Left hindlimb (tissue), 1 donor: Measurements from ENCODE around the gene AOC1.
A peak's percentile ranks its signal among the peaks of the same experiment; 100 is the strongest.

Experiments
- DNase-seq: peaks from one replicate; pipeline ENCODE4 v3.0.0-alpha.2; 2018

Gene AOC1

DNA sequence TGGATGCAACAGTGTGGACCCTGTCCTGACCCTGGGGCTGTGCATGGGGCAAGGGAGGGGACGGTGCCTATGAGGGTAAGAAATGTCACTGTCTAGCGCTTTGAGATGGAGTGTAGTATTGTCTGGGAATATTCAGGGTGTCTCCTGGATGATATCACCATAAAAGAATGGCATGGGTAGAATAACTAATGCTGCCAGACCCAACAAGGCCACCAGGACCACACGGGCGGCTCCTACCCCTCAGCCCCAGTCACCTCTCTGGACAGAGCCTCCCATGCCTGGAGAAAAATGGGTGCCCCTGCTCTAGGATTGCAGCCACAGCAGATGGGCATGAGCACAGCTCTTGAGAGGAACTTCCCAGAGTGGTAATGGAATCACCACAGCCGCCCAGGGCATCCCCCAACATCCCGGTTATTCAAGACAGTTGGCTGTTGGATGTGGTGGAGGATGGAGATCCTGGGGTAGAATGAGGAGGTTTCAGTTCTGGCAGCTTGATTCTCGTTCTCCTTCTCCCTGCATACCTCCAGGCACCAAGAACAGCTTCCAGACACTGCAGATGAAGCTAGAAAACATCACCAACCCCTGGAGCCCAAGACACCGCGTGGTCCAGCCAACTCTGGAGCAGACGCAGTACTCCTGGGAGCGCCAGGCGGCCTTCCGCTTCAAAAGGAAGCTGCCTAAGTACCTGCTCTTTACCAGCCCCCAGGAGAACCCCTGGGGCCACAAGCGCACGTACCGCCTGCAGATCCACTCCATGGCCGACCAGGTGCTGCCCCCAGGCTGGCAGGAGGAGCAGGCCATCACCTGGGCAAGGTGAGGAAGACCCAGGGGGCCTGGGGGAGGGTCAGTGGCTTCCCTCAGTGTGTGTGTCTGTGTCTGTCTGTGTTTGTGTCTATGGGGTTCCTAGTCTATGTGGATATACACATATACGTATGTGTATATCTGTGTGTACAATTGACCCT is 6.2 kb downstream of the AOC1 start:
- no peak for DNase-seq

DNA sequence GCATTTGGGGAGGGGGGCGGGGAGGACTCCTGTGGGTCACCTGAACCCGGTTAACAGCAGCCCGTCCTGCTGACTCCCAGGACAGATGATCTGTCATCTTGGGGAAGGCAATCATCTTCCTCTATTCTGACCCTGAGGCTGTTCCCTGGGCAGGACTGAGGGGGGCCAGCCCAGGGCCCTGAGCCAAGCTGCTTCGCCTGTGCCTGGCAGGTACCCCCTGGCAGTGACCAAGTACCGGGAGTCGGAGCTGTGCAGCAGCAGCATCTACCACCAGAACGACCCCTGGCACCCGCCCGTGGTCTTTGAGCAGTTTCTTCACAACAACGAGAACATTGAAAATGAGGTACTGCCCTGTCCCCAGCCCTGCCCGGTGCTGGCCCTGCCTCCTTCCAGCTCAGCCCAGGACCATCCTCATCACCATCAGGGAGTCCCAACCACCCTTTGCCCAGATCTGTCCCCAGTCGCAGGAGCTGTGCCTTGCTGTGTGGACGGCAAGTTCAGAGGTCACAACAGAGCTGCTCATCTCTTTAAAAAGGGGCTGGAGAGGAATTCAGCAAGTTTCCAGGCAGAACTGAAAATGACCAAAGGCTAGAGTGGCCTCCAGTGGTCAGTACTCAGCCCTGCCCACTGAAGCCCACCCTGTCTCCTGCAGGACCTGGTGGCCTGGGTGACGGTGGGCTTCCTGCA is 8.1 kb downstream of the AOC1 start:
- DNase-seq = no peak

DNA sequence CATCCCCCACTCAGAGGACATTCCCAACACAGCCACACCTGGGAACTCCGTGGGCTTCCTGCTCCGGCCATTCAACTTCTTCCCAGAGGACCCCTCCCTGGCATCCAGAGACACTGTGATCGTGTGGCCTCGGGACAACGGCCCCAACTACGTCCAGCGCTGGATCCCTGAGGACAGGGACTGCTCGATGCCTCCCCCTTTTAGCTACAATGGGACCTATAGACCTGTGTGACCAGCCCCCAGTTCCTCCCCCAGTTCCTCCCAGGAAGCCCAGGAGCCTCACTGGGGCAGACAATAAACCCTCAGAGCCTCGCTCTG is 8.6 kb downstream of the AOC1 start:
- no peak for DNase-seq

DNA sequence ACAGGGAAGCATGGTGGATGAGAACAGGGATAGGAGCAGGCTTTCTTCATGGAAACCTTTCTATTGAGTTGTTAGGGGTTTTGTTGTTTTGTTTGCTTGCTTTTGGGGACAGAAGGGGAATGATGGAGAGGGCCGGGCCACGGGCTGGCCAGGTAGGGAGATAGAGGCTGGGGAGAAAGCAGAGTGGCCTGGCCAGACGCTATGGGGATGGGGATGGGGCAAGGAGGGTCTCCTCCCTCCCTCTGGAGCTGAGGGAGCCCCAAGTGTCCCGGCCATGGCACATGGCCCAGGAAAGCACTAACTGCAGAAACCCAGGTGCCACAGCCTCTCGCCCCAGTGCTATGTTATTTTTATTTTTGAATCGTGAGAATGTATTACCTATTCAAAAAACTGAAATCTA is 10.0 kb downstream of the AOC1 start:
- DNase-seq = no peak

DNA sequence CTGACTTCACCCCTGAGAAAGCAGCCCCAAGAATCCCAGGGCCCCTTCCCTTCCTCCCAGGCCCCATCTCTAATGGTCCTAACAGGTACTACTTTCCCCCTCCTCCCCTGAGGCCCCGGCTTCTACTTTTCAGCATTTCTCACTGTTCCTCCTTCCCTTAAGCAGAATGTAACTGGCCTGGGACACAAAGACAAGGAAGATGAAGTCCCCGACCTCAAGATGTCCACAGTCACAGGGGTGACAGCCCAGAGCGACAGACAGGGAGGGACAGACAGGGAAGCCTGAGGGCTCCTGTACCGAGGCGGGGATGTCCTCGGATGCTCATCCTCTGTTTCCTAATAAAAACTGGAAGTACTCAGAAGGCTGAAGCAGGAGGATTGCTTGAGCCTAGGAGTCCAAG is 11.6 kb downstream of the AOC1 start:
- DNase-seq = no peak

DNA sequence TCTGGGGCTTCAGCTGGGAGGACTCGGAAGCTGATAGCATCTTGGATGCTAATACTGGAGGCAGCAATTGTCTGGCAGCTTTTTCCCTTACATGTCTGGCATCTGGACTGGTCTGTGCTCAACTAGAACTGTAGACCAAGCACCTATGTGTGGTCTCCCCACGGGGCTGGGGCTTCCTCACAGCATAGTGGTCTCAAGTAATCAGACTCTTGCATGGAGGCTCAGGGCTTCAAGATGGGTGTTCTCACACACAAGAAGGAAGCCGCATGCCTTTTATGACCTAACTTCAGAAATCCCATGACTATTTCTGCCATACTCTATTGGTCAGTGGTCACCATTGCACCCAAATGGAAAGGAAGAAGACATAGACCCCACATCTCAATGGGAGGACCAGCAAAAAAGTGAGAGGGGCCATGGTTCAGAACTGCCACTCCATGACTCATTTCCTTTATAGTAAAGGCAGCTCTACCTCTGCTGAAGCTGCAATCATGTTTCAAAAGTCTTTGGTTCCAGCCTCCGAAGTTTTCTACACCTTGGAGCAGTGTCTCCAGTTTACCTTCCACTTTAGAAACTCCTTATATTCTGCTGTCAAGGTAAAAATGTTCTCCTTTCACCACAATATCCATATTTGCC is 14.7 kb downstream of the AOC1 start:
- no peak for DNase-seq

DNA sequence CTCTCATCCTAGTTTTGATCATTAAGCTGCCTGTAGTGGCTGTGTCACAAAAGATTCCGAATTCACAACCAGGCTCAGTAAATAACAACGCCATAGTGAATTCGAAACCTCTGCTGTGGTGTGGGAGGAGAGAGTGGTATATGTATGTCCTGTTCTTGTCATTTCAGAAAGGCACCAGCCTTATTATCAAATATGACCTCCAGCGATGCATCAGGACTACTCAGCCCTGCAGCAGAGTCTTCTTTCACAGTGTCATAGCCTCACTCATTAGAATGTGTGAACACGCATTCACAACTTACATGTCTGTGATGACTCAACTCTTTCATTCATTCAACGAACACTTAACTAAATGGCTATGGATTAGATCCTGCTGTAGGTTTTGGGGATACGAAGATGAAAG is 15.3 kb downstream of the AOC1 start:
- no peak for DNase-seq

DNA sequence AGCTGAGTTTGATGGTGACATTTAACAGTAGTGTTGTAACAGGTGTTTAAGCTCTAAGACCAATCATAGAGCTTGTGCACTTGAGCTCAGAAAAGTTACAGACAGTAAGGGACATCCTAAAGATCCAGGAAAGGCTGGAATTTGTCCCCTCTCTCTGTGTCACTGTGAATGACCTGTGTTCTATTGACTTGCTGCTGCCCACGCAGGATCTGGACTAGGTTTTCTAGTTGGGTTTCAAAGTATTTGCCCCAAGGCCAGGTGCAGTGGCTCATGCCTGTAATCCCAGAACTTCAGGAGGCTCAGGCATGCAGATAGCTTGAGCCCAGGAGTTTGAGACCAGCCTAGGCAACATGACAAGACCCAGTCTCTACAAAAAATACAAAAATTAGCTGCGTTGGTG is 17.1 kb downstream of the AOC1 start:
- DNase-seq = no peak

DNA sequence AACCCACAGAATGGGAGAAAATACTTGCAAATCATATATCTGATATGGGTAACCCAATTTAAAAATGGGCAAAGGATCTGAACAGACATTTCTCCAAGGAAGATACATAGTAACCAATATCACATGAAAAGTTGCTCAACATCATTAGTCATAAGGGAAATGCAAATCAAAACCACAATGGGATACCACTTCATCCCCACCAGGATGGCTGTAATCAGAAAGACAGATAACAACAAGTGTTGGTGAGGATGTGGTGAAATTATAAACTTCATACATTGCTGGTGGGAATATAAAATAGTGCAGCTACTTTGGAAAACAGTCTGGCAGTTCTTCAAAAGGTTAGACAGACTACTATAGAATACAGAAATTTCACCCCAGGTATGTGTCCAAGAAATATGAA is 19.3 kb downstream of the AOC1 start:
- DNase-seq = no peak

DNA sequence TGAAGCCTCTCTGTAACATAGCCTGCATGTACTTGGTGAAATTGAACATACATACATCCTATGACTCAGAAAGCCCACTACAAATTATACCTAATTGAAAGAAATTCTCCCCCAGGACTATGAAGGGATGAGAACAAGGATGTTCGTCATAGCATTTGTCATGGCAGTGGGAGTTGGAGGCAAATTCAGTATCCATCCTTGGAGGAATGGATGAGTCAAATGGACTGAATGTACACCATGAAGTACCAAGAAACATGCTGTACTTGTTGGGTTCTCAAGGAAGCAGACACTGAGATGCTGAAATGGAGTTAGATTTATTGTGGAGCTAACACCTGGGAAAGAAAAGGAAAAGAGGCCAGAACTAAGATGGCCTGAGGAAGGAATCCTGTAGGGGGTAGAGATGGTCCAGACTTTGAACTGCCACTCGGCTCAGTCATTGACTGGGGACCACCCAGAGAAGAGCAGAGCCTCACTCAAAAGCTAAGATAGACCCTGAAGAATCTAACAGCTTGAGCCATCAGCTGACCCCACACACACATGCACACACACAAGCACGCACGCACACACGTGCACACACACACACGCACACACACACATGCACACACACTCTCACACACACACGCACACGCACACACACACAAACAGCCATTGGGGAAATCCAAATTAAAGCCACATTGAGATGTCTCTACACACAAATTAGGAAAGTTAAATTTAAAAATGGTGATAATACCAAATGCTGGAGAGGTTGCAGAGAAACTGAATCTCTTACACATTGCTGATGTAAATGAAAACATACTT is 22.3 kb downstream of the AOC1 start:
- DNase-seq = no peak

DNA sequence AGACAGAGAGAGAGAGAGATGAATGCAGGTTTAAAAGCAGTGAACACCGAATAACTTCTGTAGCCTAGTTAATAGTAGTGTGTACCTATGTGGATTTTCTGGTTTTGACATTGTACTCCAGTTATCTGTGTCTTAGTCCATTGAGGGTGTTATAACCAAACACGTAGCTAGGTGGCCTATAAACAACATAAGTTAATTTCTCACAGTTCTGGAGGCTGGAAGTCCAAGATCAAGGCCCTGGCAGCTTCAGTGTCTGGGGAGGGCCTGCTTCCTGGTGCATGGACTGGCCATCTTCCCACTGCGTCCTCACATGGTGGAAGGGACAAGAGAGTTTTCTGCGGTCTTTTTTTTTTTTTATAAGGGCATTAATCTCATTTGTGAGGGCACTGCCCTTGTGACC is 23.5 kb downstream of the AOC1 start:
- DNase-seq = no peak

DNA sequence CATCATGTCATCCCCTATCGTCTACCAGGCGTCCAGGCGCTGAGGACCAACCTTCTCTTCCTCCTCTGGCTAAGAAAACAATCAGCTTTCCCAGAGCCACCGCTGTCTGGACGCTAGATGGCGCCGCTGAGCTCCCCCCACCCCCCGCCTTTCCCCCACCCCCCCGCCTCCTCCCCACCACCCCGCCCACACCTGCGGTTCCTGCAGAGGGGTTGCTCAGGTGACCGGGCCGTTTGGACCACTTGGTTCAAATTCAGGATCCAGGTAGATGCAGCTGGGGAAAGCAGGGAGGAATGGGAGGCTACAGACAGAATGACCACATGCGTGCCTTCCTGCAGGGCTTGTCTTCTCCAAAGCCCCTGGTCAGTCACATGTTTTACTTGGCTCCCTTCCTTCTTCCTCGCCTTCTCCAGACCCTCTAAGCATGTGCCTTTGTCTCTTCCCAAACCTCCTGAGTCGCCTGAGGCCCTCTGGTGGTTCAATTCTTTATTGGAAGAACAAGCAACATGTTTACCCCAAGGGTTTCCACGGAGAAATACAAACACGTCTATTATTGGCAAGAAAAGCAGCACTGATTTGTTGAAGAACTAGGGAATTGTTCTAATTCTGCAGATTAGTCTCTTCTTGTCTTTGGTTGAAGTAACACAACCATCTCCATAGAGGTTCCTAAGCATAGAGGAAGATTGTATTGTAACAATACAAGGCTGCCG is 24.7 kb downstream of the AOC1 start:
- DNase-seq = peak; percentile 68

DNA sequence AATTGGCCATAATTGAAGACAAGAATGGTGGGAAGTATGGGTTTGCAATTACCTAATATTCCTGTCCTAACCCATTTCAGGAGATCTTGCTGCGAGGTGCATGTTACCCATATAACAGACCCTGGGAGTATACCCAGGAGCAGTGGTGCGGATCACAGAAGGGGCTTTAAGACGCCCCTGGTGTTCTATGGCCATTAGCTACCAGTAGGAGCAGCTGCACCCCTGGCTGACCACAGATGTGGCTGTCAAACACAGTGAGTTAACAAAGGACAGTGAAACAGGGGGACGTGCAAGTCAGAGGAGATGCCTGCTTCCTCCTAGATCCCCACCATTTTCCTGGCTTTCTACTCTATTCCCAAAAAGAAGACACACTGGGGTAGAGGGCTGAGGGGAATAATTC is 25.2 kb downstream of the AOC1 start:
- no peak for DNase-seq

DNA sequence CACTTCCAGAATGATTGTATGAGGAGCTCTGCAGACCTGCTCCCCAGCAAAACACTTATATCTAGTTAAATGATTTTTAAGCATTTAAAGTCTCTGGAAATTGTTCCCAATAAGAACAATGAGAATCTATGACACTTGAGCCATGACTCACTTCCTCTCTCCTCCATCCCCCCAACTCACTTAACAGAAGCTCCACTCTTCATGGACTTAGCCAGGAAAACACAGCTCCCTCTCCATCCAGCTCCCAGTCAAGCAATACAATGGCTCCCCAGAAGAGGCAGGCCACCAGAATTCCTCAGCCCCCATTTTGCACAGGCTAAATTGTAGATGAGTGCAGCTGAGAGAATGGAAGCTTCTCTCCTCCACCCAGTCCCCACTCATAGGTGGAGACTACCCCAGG is 27.0 kb downstream of the AOC1 start:
- DNase-seq = no peak

DNA sequence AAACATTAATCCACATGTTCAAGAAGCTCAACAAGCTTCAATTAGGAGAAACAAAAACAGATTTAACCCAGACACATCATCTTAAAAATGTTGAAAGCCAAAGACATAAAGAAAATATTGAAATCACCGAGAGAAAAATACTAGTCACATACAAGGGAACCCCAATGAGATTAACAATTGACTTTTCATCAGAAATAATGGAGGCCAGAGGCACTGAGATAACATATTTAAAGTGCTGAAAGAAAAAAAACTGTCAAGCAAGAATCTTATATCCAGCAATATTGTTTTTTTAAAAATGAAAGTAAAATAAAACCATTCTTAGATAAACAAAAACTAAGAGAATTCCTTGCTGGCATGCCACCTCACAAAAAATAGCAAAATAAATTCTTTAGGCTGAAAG is 28.9 kb downstream of the AOC1 start:
- DNase-seq = no peak

DNA sequence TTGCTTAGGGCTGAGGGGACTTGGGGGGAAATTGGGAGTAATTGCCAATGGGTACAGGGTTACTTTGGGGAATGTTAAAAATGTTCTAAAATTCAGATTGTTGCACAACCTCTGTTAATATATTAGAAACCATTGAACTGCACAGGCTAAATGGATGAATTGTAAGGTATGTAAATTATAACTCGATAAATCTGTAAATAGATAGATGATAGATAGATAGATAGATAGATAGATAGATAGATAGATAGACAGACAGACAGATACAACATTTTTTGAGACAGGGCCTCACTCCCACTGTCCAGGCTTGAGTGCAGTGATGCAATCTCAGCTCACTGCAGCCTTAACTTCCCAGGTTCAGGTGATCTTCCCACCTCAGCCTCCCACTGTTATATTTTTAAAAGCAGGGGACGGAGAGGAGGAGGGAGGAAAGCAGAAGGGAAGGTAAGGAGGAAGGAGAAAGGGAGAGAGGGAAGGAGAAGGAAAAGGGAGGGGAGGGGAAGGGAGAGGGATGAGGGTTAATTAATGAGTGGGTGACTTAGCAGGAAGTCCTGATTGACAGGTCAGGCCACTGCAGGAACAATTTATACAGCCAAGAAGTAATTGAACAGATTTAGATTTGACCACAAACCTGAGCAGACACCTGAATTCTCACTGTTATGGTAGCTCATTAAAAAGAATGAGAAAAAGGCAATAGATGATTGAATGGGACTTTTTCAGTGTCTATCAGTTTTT is 38.7 kb downstream of the AOC1 start:
- no peak for DNase-seq

DNA sequence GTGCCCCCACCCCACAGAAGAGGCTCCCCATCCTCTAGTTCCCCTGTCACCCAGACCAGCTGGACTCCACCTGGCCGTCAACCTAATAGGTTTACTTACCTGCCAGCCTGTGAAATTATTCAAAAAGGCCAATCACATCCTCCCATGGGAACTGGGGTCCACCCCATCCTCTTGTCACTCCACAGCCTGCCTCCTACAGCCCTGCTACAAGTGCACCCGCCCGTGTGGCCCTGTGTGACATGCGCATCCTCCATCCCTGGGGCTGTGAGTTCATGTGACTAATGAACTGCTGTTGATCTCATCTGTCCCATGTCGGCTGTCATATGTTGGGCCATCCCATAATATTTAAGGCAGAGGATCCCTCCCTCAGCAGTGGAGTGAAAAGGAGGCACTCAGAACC is 39.4 kb downstream of the AOC1 start:
- DNase-seq = no peak

DNA sequence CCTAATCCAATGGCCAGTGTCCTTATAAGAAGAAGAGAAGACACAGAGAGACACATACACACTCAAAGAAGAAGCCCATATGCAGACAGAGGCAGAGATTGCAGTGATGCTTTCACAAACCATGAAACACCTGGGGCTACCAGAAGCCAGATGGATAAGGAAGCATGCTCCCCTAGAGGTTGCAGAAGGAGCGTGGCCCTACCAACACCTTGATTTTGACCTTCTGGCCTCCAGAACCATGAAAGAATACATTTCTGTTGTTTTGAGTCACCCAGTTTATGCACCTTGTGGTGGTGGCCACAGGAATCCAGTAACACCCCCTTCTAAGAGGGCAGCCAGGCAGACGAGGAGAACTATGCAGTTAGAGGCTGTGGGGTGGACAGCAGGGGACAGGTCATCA is 43.5 kb downstream of the AOC1 start:
- no peak for DNase-seq

DNA sequence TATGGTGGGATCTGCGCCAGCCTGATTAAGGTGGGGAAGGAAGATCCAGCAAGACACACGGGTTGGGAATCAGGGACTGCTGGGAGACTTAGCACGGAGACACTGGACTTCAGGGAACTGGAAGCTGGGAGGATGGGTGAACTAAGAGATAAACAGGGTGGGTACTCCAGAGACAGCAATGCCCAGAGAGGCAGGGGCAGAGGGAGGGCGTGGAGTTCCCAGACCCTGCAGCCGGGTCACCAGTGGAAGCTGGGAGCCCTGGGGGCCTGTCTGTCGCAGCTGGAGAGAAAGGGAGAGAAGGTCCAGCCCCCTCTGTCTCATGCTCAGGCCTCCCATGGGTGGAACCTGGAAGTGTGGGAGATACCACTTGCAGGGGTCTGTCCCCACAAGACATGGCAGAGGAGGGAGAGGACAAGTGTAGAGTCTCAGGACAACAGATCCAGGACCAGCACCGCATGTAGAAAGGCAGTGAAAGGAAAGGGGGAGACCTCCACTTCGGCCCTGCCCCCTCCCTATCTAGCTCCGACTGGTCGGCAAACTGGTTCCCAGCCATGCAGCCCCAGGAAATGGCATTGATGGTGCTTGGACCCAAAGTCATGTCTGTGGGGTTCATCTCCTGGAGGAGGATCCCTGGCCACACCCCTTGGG is 44.4 kb downstream of the AOC1 start:
- DNase-seq = no peak

DNA sequence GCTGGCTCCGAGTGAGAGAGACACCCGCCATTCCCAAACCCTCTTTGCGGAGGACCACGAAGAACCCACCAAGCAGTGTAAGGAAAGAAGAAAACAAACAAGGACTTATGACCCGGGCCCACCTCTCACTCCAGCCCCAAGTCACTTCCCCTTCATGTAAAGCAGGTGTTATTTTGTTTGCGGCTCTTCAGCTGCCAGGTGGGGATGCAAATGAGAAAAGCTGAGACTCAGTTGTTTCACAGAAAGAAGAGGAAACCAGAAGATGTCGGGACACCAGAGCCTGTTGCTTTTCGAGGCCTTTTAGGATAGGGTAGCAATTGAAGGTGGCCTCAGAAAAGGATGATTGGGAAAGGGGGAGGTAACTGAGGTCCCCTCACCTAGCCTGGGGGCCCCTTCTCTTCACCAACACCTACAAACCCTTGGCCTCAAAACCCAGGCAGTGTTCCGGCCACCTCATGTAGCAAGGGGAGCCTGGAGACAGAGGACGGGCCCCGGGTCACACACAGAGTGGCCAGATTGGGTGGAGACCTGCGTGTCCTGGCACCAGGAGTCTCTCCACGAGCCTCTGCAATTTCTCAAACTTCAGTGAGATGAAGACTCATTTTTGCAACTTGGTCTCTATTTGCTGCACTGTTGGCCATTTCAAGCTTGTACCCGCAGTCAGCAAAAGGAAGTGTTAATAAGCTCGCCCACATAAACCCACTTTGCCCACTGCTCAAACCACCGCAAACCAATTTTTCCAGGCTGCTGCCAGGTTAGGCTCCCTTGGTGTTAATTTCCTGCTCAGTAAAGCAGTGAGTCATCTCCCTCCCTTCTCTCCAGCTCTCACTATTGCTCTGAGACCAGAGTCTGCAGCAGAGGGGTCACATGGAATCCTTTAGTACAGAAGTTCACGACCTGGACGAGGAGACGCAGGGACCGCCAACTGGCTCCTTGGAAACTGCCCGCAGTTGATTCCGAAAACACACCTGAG is 45.5 kb downstream of the AOC1 start:
- DNase-seq = no peak
